GM12878 (cell line): Measurements from ENCODE around the gene HK1. TPM values are rescaled to one million over a fixed set of nuclear protein-coding genes. Genes with fewer than 3 reads are reported as not detected.

Experiments used
- ATAC-seq: fragments of 200-7000 bp; cut with Tn5 transposase; 3 replicates; pipeline ENCODE4 v1.9.1; 2020; ENCODE audit warnings: mild to moderate bottlenecking, moderate library complexity
- BruUV-seq: library from RNA; stranded (reverse); fragments of 400-500 nt; replicated peaks from 2 replicates; lab custom pipeline; 2021; lab: Mats Ljungman, UMichigan
- CTCF ChIA-PET: fragments of 300-600 bp; sonication (Branson Sonifier 250); formaldehyde crosslinking; extraction: SDS; loops from one replicate; lab custom pipeline; 2021; ENCODE audit warnings: inconsistent platforms; lab: Yijun Ruan, JAX
- POLR2A ChIA-PET: fragments of 350-600 bp; formaldehyde crosslinking; extraction: SDS; loops from one replicate; lab custom pipeline; 2021; ENCODE audit warnings: inconsistent platforms; lab: Charles Lee
- RAD21 ChIA-PET: fragments of 300-600 bp; sonication (Branson Sonifier 250); formaldehyde crosslinking; loops from one replicate; lab custom pipeline; 2023; ENCODE audit warnings: antibody characterized with exemption; ENCODE audit not compliant: unreplicated experiment; lab: Charles Lee
- SMC1A ChIA-PET: fragments of 300-600 bp; sonication (Branson Sonifier 250); formaldehyde crosslinking; loops from one replicate; lab custom pipeline; 2023; ENCODE audit not compliant: unreplicated experiment, uncharacterized antibody; lab: Charles Lee
- DNase-seq: peaks from one replicate; pipeline ENCODE4 v3.0.0-alpha.2; 2011; ENCODE audit warnings: low read depth, low spot score
- FAIRE-seq: peaks from 3 replicates; lab custom pipeline; 2011; peaks lifted over from hg19 to GRCh38; lab: Jason Lieb, UNC
- H2AFZ ChIP-seq: 2 replicates; pipeline ENCODE4 v1.6.0; 2011; ENCODE audit warnings: low read depth, low read length, control low read depth; ENCODE audit not compliant: control insufficient read depth
- H3K27ac ChIP-seq: 2 replicates; pipeline ENCODE4 v1.5.1; 2011; ENCODE audit warnings: control low read depth; ENCODE audit not compliant: control insufficient read depth, insufficient read depth
- H3K27me3 ChIP-seq, 2 experiments: replicated peaks in 1 of 2; 2 replicates each; pipeline versions ENCODE4 v1.6.0 to v1.6.1; 2011; ENCODE audit warnings: low read length in 1 of 2; ENCODE audit not compliant: control insufficient read depth in 2 of 2, insufficient read depth in 2 of 2
- H3K36me3 ChIP-seq, 2 experiments: 2 replicates each; pipeline ENCODE4 v1.5.1; 2011; ENCODE audit warnings: low read length in 1 of 2; ENCODE audit not compliant: control insufficient read depth in 2 of 2, insufficient read depth in 2 of 2
- H3K4me1 ChIP-seq: 2 replicates; pipeline ENCODE4 v1.6.1; 2011; ENCODE audit warnings: mild to moderate bottlenecking, low read length, moderate library complexity, mixed read lengths; ENCODE audit not compliant: control insufficient read depth, insufficient read depth
- H3K4me2 ChIP-seq: 2 replicates; pipeline ENCODE4 v1.6.0; 2011; ENCODE audit warnings: control low read depth; ENCODE audit not compliant: control insufficient read depth, insufficient read depth
- H3K4me3 ChIP-seq: fragments of 200-600 bp; sonication (generic); 2 replicates; pipeline ENCODE4 v1.5.1; 2016
- H3K79me2 ChIP-seq: 2 replicates; pipeline ENCODE4 v1.6.0; 2011; ENCODE audit warnings: low read length; ENCODE audit not compliant: control insufficient read depth, insufficient read depth
- H3K9ac ChIP-seq: 2 replicates; pipeline ENCODE4 v1.8.0; 2011; ENCODE audit warnings: low read length, control low read depth, mixed read lengths; ENCODE audit not compliant: control insufficient read depth, insufficient read depth
- H3K9me3 ChIP-seq: replicated peaks from 3 replicates; pipeline ENCODE4 v1.5.1; 2011; ENCODE audit warnings: mild to moderate bottlenecking, low read length; ENCODE audit not compliant: control insufficient read depth, insufficient read depth
- H4K20me1 ChIP-seq: 2 replicates; pipeline ENCODE4 v1.6.0; 2011; ENCODE audit not compliant: control insufficient read depth, insufficient read depth
- CUX1 ChIP-seq: IDR thresholded peaks from 2 replicates; pipeline ENCODE4 v1.6.1; 2012; ENCODE audit warnings: improper control_type of control experiment, low read depth, low read length; ENCODE audit not compliant: insufficient replicate concordance
- EGR1 ChIP-seq, 2 experiments: IDR thresholded peaks; 1 replicate in 1 of 2; 2 replicates in 1 of 2; pipeline ENCODE4 v1.6.1; 2011 to 2012; ENCODE audit warnings: low read depth in 2 of 2, low read length in 2 of 2, borderline replicate concordance in 1 of 2, mild to moderate bottlenecking in 1 of 2, moderate library complexity in 1 of 2
- EZH2 ChIP-seq: IDR thresholded peaks from 2 replicates; pipeline ENCODE4 v1.6.1; 2012; ENCODE audit warnings: low read depth, mild to moderate bottlenecking, control low read depth, inconsistent platforms, low read length, borderline replicate concordance; ENCODE audit not compliant: control insufficient read depth
- JUNB ChIP-seq: IDR thresholded peaks from 2 replicates; pipeline ENCODE4 v1.6.1; 2016; ENCODE audit warnings: antibody characterized with exemption, mild to moderate bottlenecking
- MEF2B ChIP-seq: fragments of 450-650 bp; IDR thresholded peaks from 2 replicates; pipeline ENCODE4 v1.6.1; 2018; ENCODE audit warnings: mild to moderate bottlenecking, moderate library complexity; ENCODE audit not compliant: partially characterized antibody, poor library complexity, severe bottlenecking
- NR2C2 ChIP-seq: IDR thresholded peaks from 2 replicates; pipeline ENCODE4 v1.6.1; 2011; ENCODE audit warnings: borderline replicate concordance, low read depth; ENCODE audit not compliant: control insufficient read depth, insufficient read length
- RAD21 ChIP-seq: IDR thresholded peaks from 2 replicates; pipeline ENCODE4 v1.6.1; 2011; ENCODE audit warnings: mild to moderate bottlenecking, low read depth, low read length, moderate library complexity; ENCODE audit not compliant: insufficient read depth
- TARDBP ChIP-seq: IDR thresholded peaks from 2 replicates; pipeline ENCODE4 v1.6.1; 2016; ENCODE audit warnings: borderline replicate concordance
- TBL1XR1 ChIP-seq: IDR thresholded peaks from 2 replicates; pipeline ENCODE4 v1.6.1; 2012; ENCODE audit warnings: low read depth, low read length, improper control_type of control experiment
- WGBS: methylation state at CpG from one replicate; pipeline ENCODE4 v1.1.6; 2016; ENCODE audit warnings: low lambda C conversion rate; ENCODE audit not compliant: insufficient replicate concordance, insufficient coverage; ENCODE audit errors: missing lambda C conversion rate; 5-methylcytosine and 5-hydroxymethylcytosine counted together
- in situ Hi-C: fragments of 300-500 bp; cut with MboI; formaldehyde crosslinking; loops from 9 replicates; pipeline ENCODE4 v1.14.3; 2018; ENCODE audit warnings: mixed read lengths
- intact Hi-C: fragments of 100-400 bp; cut with micrococcal nuclease; formaldehyde crosslinking; loops from one replicate; pipeline ENCODE4 v1.14.2; 2022; ENCODE audit not compliant: unreplicated experiment
- polyA plus RNA-seq, 11 experiments: library from polyadenylated mRNA; depleted of rRNA in 4 of 11; unstranded in 6 of 11; stranded (reverse) in 5 of 11; fragments of >200 nt; fragmentation: Nextera tagmentation in 4 of 11; fragmentation: Illumina TruSeq in 1 of 11; extraction: Ambion mirVana in 4 of 11; extraction: Trizol in 1 of 11; gene quantifications; 1 replicate in 1 of 11; 2 replicates in 10 of 11; pipeline versions ENCODE4 v1.2.1 to v1.2.3, GENCODE V29; 2011 to 2016; ENCODE audit warnings: inconsistent platforms in 2 of 11, missing spikeins in 2 of 11, low read depth in 1 of 11
- total RNA-seq, 4 experiments: library from RNA; depleted of rRNA in 3 of 4; stranded (reverse); fragments of >200 nt in 3 of 4; fragmentation: Illumina TruSeq in 1 of 4; extraction: Trizol in 1 of 4; gene quantifications; 2 replicates each; pipeline versions ENCODE4 v1.2.1 to v1.2.3, GENCODE V29; 2013 to 2021

The HK1 gene
- total and polyA plus RNA-seq, 10 of the 15 experiments (the other 5 are each of a cell fraction or from before 2014, with no cell fraction given) = 3.4 to 77.3 (median 46.6) TPM

GRCh38 chr10:69287181-69287580 lies 8.9 kb downstream of the HK1 start (continued):
- TF ChIP-seq TBL1XR1 = no peak
- no peak for TF ChIP-seq RAD21
- no peak for TF ChIP-seq CUX1

- POLR2A ChIA-PET = no interaction called here
- intact Hi-C loops = no loop called here
- SMC1A ChIA-PET = no interaction called here
- RAD21 ChIA-PET = no interaction called here
- CTCF ChIA-PET = no interaction called here
- no peak for FAIRE-seq
- Histone ChIP-seq H3K79me2 (no peaks in the 10 kb centered on the region), H3K4me2 (no peak overlapping the region), H3K27me3 (no peaks in the 10 kb centered on the region; a peak in 1 of 4 replicates), H3K9ac (no peak overlapping the region), H4K20me1 (no peaks in the 10 kb centered on the region)
- ATAC-seq = no peak
- TF ChIP-seq MEF2B = no peak
- TF ChIP-seq EGR1 (IDR thresholded peaks at IDR 0.05; ENCODE audit: borderline replicate concordance in 1 of 2, low read depth in 2 of 2, low read length in 2 of 2) = no peak
- no peak for TF ChIP-seq NR2C2
- no peak for TF ChIP-seq JUNB
- no peak for TF ChIP-seq TARDBP
- TF ChIP-seq EZH2 = no peak
- TF ChIP-seq, all 136 proteins: peak for 0
- Histone ChIP-seq H3K27ac (no peak overlapping the region), H3K4me1 (no peaks in the 10 kb centered on the region), H3K4me3 (no peak overlapping the region), H2AFZ (no peak overlapping the region), H3K36me3 (no peaks in the 10 kb centered on the region), H3K9me3 (no peaks in the 10 kb centered on the region)
- in situ Hi-C loops = no loop called here
- DNase-seq = no peak
- BruUV-seq = no TSS peak
- 46% methylated on average over 4 of the region's 4 CpGs for WGBS
These were observed 12.7 kb downstream of the HK1 start for GRCh38 chr10:69290993-69291392.
